KMS-11 (cell line): ENCODE data around the gene HSD17B4.

ENCODE experiments used
- H2AFZ ChIP-seq: fragments of 200-600 bp; sonication (generic); 2 replicates; pipeline ENCODE4 v1.6.1; 2016; ENCODE audit warnings: antibody characterized with exemption, mixed run types, low read depth
- H3K27ac ChIP-seq: fragments of 200-600 bp; sonication (generic); 2 replicates; pipeline ENCODE4 v1.6.1; 2016; ENCODE audit warnings: mild to moderate bottlenecking, mixed run types
- H3K27me3 ChIP-seq: fragments of 200-600 bp; sonication (generic); 2 replicates; pipeline ENCODE4 v1.6.1; 2017; ENCODE audit warnings: mild to moderate bottlenecking, low read depth, mixed run types, moderate library complexity; ENCODE audit not compliant: insufficient read depth
- H3K36me3 ChIP-seq: fragments of 200-600 bp; sonication (generic); 2 replicates; pipeline ENCODE4 v1.6.1; 2017; ENCODE audit warnings: mild to moderate bottlenecking, mixed run types; ENCODE audit not compliant: insufficient read depth
- H3K4me1 ChIP-seq: fragments of 200-600 bp; sonication (generic); 2 replicates; pipeline ENCODE4 v1.6.1; 2016; ENCODE audit warnings: mild to moderate bottlenecking, low read depth, mixed run types; ENCODE audit not compliant: poor library complexity, severe bottlenecking
- H3K4me2 ChIP-seq: fragments of 200-600 bp; sonication (generic); 2 replicates; pipeline ENCODE4 v1.7.0; 2016; ENCODE audit warnings: mild to moderate bottlenecking, mixed run types
- H3K4me3 ChIP-seq: fragments of 200-600 bp; sonication (generic); IDR thresholded peaks from 2 replicates; pipeline ENCODE4 v1.6.1; 2017; ENCODE audit warnings: low read depth, low read length, mixed read lengths; ENCODE audit not compliant: insufficient read depth
- H3K79me2 ChIP-seq: fragments of 200-600 bp; sonication (generic); 2 replicates; pipeline ENCODE4 v1.6.1; 2016; ENCODE audit warnings: low read depth, mixed run types; ENCODE audit not compliant: insufficient read depth
- H3K9ac ChIP-seq: fragments of 200-600 bp; sonication (generic); 2 replicates; pipeline ENCODE4 v1.6.1; 2016; ENCODE audit warnings: mild to moderate bottlenecking, mixed run types
- H4K20me1 ChIP-seq: fragments of 200-600 bp; sonication (generic); 2 replicates; pipeline ENCODE4 v1.6.1; 2016; ENCODE audit warnings: mild to moderate bottlenecking, mixed run types; ENCODE audit not compliant: insufficient read depth
- CTCF ChIP-seq: fragments of 200-600 bp; sonication (generic); conservative IDR thresholded peaks from 2 replicates; pipeline ENCODE4 v1.6.1; 2017; ENCODE audit warnings: low read depth, mild to moderate bottlenecking, antibody characterized with exemption, low read length, moderate library complexity, mixed read lengths

HSD17B4 gene

GRCh38 chr5:119406551-119407110, 45.7 kb upstream of the HSD17B4 start:
- no peak overlapping the region for H3K4me2 ChIP-seq
- H3K4me1 ChIP-seq, result peaks cover 5% of the 10 kb centered on the region
- H3K9ac ChIP-seq, result no peak overlapping the region
- no peaks in the 10 kb centered on the region for H3K79me2 ChIP-seq
- TF ChIP-seq CTCF, result no peak
- H3K4me3 ChIP-seq, result no peak overlapping the region
- no peak overlapping the region for H2AFZ ChIP-seq
- no peaks in the 10 kb centered on the region for H3K36me3 ChIP-seq
- H3K27me3 ChIP-seq, result no peaks in the 10 kb centered on the region
- no peak overlapping the region for H3K27ac ChIP-seq
- H4K20me1 ChIP-seq, result no peaks in the 10 kb centered on the region

DNA sequence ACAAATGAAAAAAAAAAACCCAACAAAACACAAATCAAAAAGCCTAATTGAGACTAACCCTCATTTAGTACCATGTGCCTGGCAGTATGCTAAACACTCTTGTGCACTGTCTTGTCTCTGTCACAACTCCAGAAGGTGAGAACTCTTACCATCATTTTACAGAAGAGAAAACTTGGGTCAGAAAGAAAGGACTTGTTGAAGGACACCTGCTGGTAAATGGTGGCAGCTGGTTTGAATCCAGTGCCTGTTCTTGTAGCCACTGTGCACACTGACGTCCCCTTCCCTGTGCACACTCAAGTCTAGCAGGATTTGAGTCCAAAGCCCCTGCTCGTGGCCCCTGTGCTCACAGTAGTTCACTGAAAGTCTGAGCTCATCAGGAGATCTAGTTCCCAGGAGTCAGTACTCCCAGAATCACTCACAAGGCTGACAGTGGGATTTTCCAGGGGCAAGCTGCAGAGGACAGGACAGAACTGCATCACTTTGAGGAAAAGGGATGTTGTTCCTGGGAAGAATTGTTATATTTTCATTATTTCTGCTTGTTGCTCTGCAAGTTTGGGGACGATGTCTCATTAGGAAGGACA, 43.0 kb upstream of the HSD17B4 start:
- Histone ChIP-seq H3K27ac (no peak overlapping the region), H3K36me3 (no peaks in the 10 kb centered on the region), H4K20me1 (no peaks in the 10 kb centered on the region), H3K4me3 (no peak overlapping the region), H3K4me1 (peaks cover 12% of the 10 kb centered on the region), H2AFZ (no peak overlapping the region), H3K4me2 (no peak overlapping the region), H3K27me3 (no peaks in the 10 kb centered on the region), H3K79me2 (no peaks in the 10 kb centered on the region), H3K9ac (no peak overlapping the region)
- no peak for TF ChIP-seq CTCF

DNA sequence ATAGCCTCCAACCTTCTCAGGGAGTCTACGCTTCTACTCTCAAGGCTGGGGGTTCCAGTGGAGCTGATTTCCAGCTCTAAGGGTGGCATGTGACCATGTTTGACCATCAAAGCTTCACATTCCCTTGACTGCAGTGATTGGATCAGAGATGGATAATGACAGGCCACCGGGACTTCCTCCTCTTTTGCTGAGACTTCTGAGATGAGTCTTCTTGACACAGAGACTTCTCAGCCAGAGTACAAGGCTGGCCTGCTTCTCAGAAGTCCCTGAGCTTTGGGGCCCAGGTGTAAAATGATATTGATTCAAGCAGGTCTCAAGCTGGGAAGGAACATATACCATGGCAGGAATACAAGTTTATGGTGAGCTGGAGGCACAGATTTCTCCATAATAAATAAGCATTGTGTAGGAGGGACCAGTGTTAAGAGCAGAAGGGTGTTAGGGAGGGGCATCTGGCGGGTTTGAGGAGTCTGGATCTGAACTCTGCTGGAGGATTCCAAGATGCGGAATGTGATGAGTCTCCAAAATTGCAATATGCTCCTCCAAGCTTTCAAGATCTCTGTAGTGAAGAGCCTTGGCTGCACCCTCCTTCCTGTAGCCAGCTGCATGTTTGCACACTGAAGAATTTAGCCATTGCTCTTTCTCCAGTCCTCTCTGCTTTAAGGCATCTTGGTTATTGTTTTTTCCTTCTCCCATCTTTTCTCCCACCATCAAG, 41.7 kb upstream of the HSD17B4 start:
- Histone ChIP-seq H3K27ac (no peak overlapping the region), H2AFZ (no peak overlapping the region), H3K4me1 (peaks cover 12% of the 10 kb centered on the region), H3K4me3 (no peak overlapping the region), H3K79me2 (no peaks in the 10 kb centered on the region), H3K9ac (no peak overlapping the region), H3K36me3 (no peaks in the 10 kb centered on the region), H3K27me3 (no peaks in the 10 kb centered on the region), H3K4me2 (no peak overlapping the region), H4K20me1 (no peaks in the 10 kb centered on the region)
- TF ChIP-seq CTCF, result no peak

DNA sequence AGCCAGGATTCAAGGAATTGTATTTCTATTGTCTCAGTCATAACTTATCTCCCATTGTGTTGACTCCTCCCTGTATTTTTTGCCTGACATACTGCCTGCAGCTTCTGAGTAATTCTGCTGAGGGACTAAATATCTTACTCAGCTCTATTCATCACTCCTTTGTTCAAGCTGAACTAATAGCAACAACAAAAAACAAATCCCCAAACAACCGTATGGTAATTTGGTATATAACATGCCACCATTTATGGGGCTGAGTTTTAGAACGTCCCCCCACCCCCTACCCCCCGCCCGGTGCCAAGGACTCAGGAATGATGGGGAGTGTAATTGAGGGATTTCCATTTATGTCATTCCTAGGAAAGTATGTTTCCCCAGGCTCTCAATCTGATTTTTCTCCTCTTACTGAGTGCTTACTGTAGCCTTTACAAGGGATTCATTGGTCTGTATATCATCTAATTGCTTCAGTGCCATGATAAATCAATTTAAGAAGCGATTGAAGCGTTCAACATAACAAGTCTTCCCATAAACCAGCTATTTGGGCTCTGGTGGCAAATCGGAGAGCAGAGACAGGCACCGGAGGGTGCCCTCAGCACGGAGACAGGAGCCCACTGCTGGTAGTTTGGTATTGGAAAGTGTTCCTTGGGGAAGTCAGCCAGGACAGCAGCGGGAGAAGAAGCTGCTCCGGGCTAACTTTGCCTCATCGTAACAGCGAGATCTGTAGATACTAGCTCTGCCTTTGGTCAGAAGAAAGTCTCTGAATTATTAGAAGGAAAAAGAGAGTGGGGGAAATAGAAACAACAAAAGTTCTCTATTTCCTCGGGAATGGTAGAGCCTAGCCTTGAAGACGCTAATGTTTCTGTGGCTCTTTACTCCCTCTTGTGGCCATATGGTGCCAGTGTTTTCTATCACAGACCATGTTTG, 40.7 kb upstream of the HSD17B4 start:
- H4K20me1 ChIP-seq, result no peaks in the 10 kb centered on the region
- no peak overlapping the region for H3K27ac ChIP-seq
- no peaks in the 10 kb centered on the region for H3K79me2 ChIP-seq
- H3K36me3 ChIP-seq, result no peaks in the 10 kb centered on the region
- H2AFZ ChIP-seq, result peak overlapping the region; percentile 97
- no peak overlapping the region for H3K4me3 ChIP-seq
- no peaks in the 10 kb centered on the region for H3K27me3 ChIP-seq
- no peak overlapping the region; the same call in 1 of the 2 replicates for H3K9ac ChIP-seq
- H3K4me1 ChIP-seq, result peaks cover 12% of the 10 kb centered on the region
- peak; percentile 93 for TF ChIP-seq CTCF
- H3K4me2 ChIP-seq, result peak overlapping the region; percentile 98
